Esophagus (tissue), 2 donors: Measurements from ENCODE around the gene CCDC180. TPM values are rescaled to one million over a fixed set of nuclear protein-coding genes. Genes with fewer than 3 reads are reported as not detected.
"Not testable (repeated sequence)": the region's sequence is repeated elsewhere in the genome, so short reads cannot be mapped to it uniquely, and the experiment has no call there.

ENCODE experiments used
- H3K27ac ChIP-seq, 2 donors: one replicate each; pipeline ENCODE4 v1.5.1; 2013; ENCODE audit warnings: low read depth in 2 of 2, mild to moderate bottlenecking in 2 of 2, inconsistent platforms in 1 of 2, low read length in 1 of 2, moderate library complexity in 1 of 2
- H3K27me3 ChIP-seq, 2 donors: one replicate each; pipeline ENCODE4 v1.6.1; 2013; ENCODE audit warnings: low read length in 2 of 2, control low read depth in 1 of 2, mild to moderate bottlenecking in 1 of 2; ENCODE audit not compliant: insufficient read depth in 2 of 2, control insufficient read depth in 1 of 2
- H3K36me3 ChIP-seq, 2 donors: one replicate each; pipeline ENCODE4 v1.6.1; 2013; ENCODE audit warnings: low read length in 1 of 2; ENCODE audit not compliant: control insufficient read depth in 2 of 2, insufficient read depth in 2 of 2
- H3K4me1 ChIP-seq, 2 donors: one replicate each; pipeline ENCODE4 v1.6.1; 2013; ENCODE audit warnings: low read length in 1 of 2; ENCODE audit not compliant: control insufficient read depth in 2 of 2, insufficient read depth in 2 of 2
- H3K4me3 ChIP-seq, 2 donors: one replicate each; pipeline ENCODE4 v1.5.1; 2013; ENCODE audit warnings: low read length in 2 of 2, mild to moderate bottlenecking in 2 of 2, low read depth in 1 of 2, moderate library complexity in 1 of 2
- H3K9me3 ChIP-seq, 2 donors: one replicate each; pipeline ENCODE4 v1.6.1; 2013; ENCODE audit warnings: mild to moderate bottlenecking in 2 of 2, low read depth in 1 of 2, low read length in 1 of 2, moderate library complexity in 1 of 2; ENCODE audit not compliant: control insufficient read depth in 2 of 2, insufficient read depth in 1 of 2
- WGBS, 2 donors: extraction: QIAGEN DNeasy Blood & Tissue Kit; methylation state at CpG; one replicate each; pipeline ENCODE4 v1.1.7; 2013; 5-methylcytosine and 5-hydroxymethylcytosine counted together
- polyA plus RNA-seq, 2 donors: library from polyadenylated mRNA; stranded (reverse); fragments of 200-250 nt; gene quantifications; one replicate each; pipeline ENCODE4 v1.2.3, GENCODE V29; 2013
- donor health status: healthy with polysubstance abuse.
- donor health status: Bipolar disorder and iron deficiency.

The CCDC180 gene
- polyA plus RNA-seq, 2 donors = 0.51 to 1.6 TPM

DNA sequence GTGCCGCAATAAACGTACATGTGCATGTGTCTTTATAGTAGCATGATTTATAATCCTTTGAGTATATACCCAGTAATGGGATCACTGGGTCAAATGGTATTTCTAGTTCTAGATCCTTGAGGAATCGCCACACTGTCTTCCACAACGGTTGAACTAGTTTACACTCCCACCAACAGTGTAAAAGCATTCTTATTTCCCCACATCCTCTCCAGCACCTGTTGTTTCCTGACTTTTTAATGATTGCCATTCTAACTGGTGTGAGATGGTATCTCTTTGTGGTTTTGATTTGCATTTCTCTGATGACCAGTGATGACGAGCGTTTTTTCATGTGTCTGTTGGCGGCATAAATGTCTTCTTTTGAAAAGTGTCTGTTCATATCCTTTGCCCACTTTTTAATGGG, 28.2 kb downstream of the CCDC180 start:
- H3K36me3 ChIP-seq, H3K27ac ChIP-seq, H3K9me3 ChIP-seq, H3K4me3 ChIP-seq, H3K27me3 ChIP-seq, H3K4me1 ChIP-seq: not testable (repeated sequence)
- 94 to 97% methylated on average over 7 of the region's 7 CpGs for WGBS, 2 donors

- Histone ChIP-seq H3K36me3 (no peaks in the 10 kb centered on the region), H3K4me1 (peaks cover 0 to 2% of the 10 kb centered on the region in 2 donors)
- WGBS, 2 donors = 91 to 94% methylated on average over 10 of the region's 10 CpGs
These were observed 41.4 kb downstream of the CCDC180 start for GRCh38 chr9:97348871-97349270.

GRCh38 chr9:97349400-97349799, 41.9 kb downstream of the CCDC180 start:
- H3K36me3 ChIP-seq = no peaks in the 10 kb centered on the region
- H3K27ac ChIP-seq = no peak overlapping the region
- 94% methylated on average over 1 of the region's 1 CpG for WGBS, 2 donors
- peaks cover 0 to 2% of the 10 kb centered on the region in 2 donors for H3K4me1 ChIP-seq
- no peak overlapping the region for H3K4me3 ChIP-seq
- H3K9me3 ChIP-seq = no peaks in the 10 kb centered on the region
- no peaks in the 10 kb centered on the region for H3K27me3 ChIP-seq

More at GRCh38 chr9:97348871-97349270, 41.4 kb downstream of the CCDC180 start:
- H3K4me3 ChIP-seq = no peak overlapping the region
- no peaks in the 10 kb centered on the region for H3K27me3 ChIP-seq
- H3K9me3 ChIP-seq = no peaks in the 10 kb centered on the region
- no peak overlapping the region for H3K27ac ChIP-seq

- no peak overlapping the region for H3K27ac ChIP-seq
- WGBS, 2 donors = 95% methylated on average over 4 of the region's 4 CpGs
- peaks cover 0 to 2% of the 10 kb centered on the region in 2 donors for H3K4me1 ChIP-seq
- peaks cover 0 to 2% of the 10 kb centered on the region in 2 donors for H3K36me3 ChIP-seq
- H3K9me3 ChIP-seq = no peaks in the 10 kb centered on the region
- H3K4me3 ChIP-seq = no peak overlapping the region
- H3K27me3 ChIP-seq = no peaks in the 10 kb centered on the region
These were observed 47.2 kb downstream of the CCDC180 start for GRCh38 chr9:97354637-97355036.

- H3K27me3 ChIP-seq = no peaks in the 10 kb centered on the region
- WGBS, 2 donors = 61 to 66% methylated on average over 5 of the region's 5 CpGs
- no peaks in the 10 kb centered on the region for H3K9me3 ChIP-seq
- H3K27ac ChIP-seq = no peak overlapping the region
- no peaks in the 10 kb centered on the region for H3K4me1 ChIP-seq
- H3K4me3 ChIP-seq = no peak overlapping the region
- peaks cover 0 to 5% of the 10 kb centered on the region in 2 donors for H3K36me3 ChIP-seq
These were observed 49.6 kb downstream of the CCDC180 start for GRCh38 chr9:97357056-97357455.

Other genes starting within 250 kb of the CCDC180 start
- gene TDRD7, start 104.4 kb downstream of the CCDC180 start, polyA plus RNA-seq = 1 to 10 TPM; 5.2 to 6.7 TPM
- gene TMOD1, start 194.0 kb downstream of the CCDC180 start, polyA plus RNA-seq = 1 to 10 TPM; 3.2 to 7.1 TPM